ENCODE measurements around the gene PEX11G. TPM values are rescaled to one million over a fixed set of nuclear protein-coding genes. Genes with fewer than 3 reads are reported as not detected.
A peak's percentile ranks its signal among the peaks of the same experiment; 100 is the strongest.

The PEX11G gene
- total RNA-seq, 1 experiment from 2014 or later: 2.8 TPM

DNA sequence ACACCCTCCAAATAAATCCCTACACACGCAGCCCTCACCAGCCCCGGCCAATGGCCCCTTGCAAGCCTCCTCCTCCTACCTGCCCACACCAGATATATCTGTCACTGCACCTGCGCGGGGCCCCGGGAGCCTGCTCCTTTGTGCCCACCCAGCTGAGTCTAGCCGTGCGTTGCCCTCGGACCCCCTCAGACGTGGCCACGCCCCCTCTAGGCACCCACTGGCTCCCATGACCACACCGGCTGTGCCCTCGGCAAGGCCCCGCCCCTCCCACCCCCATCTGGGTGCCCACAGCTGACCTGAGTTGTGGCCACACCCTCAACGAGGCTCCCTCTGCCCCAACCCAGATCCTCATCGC lies 40.4 kb upstream of the PEX11G start:
- no peak for DNase-seq
- H4K8ac ChIP-seq (replicated peaks; ENCODE audit: insufficient read length, low read depth, low read length): no peak overlapping the region
- H3T11ph ChIP-seq (ENCODE audit: low read length): no peak overlapping the region
- no peak overlapping the region for H3K4ac ChIP-seq (ENCODE audit: low read depth, low read length)
- no peak overlapping the region for H3K14ac ChIP-seq (ENCODE audit: insufficient read depth, low read length)
- no peak overlapping the region for H2AFZ ChIP-seq (ENCODE audit: low read length)
- no peaks in the 10 kb centered on the region for H3K27me3 Mint-ChIP-seq (ENCODE audit: low read depth)
- no peaks in the 10 kb centered on the region for H3K9me3 Mint-ChIP-seq
- no peaks in the 10 kb centered on the region for H4K20me1 ChIP-seq (ENCODE audit: control insufficient read depth, insufficient read depth, insufficient read length)
- H3K27ac ChIP-seq (ENCODE audit: insufficient read length, low read depth, low read length): no peak overlapping the region
- H3K9me3 ChIP-seq (ENCODE audit: control insufficient read depth, low read depth, low read length): no peaks in the 10 kb centered on the region
- no peak overlapping the region for H2BK5ac ChIP-seq (ENCODE audit: insufficient read length, low read length)
- H3K4me1 Mint-ChIP-seq: peaks cover 0 to 2% of the 10 kb centered on the region in 2 experiments; a peak in 1 of 4 replicates
- H3K79me1 ChIP-seq (ENCODE audit: insufficient read depth, low read depth, low read length, poor library complexity, severe bottlenecking): no peaks in the 10 kb centered on the region
- no peak overlapping the region for H2BK20ac ChIP-seq (ENCODE audit: low read depth, low read length, poor library complexity, severe bottlenecking)
- H2BK15ac ChIP-seq (ENCODE audit: low read depth, low read length): no peak overlapping the region
- peaks cover 4 to 26% (median 24%) of the 10 kb centered on the region in 3 experiments; a peak in 6 of 7 replicates for H3K36me3 Mint-ChIP-seq (ENCODE audit: insufficient read depth in 1 of 3, low read depth in 3 of 3)
- peaks cover 5% of the 10 kb centered on the region for H3K23me2 ChIP-seq (ENCODE audit: insufficient read length, low read depth, low read length, poor library complexity, severe bottlenecking)
- H2AK5ac ChIP-seq (ENCODE audit: insufficient read length, low read length): no peak overlapping the region
- H2BK12ac ChIP-seq (ENCODE audit: insufficient read length, low read depth, low read length): no peak overlapping the region
- WGBS (ENCODE audit: extremely low coverage, insufficient read length, low lambda C conversion rate): no CpG with 5 or more reads among the region's 15 CpGs
- H3K79me2 ChIP-seq (ENCODE audit: insufficient read depth, low read length): no peaks in the 10 kb centered on the region
- H3K27ac Mint-ChIP-seq: 0 out of 7 replicates have a peak overlapping the region, but pooled peaks of 1 of the 3 experiments have one; percentile 5
- no peak overlapping the region for H4K5ac ChIP-seq (ENCODE audit: insufficient read length, low read depth, low read length)
- H3K4me1 ChIP-seq (ENCODE audit: insufficient read depth, low read length): peaks cover 2% of the 10 kb centered on the region; the same call in 1 of the 2 replicates
- H3K18ac ChIP-seq (ENCODE audit: insufficient read length, low read depth, low read length): no peak overlapping the region
- no peaks in the 10 kb centered on the region for H3K27me3 ChIP-seq (ENCODE audit: insufficient read depth, low read length)
- H3K4me3 Mint-ChIP-seq: no peak overlapping the region
- no peak overlapping the region for H3K4me2 ChIP-seq (ENCODE audit: insufficient read depth, insufficient read length, low read length)
- H2BK120ac ChIP-seq (ENCODE audit: low read depth, low read length, poor library complexity, severe bottlenecking): no peak overlapping the region
- TF ChIP-seq, protein P1, sequence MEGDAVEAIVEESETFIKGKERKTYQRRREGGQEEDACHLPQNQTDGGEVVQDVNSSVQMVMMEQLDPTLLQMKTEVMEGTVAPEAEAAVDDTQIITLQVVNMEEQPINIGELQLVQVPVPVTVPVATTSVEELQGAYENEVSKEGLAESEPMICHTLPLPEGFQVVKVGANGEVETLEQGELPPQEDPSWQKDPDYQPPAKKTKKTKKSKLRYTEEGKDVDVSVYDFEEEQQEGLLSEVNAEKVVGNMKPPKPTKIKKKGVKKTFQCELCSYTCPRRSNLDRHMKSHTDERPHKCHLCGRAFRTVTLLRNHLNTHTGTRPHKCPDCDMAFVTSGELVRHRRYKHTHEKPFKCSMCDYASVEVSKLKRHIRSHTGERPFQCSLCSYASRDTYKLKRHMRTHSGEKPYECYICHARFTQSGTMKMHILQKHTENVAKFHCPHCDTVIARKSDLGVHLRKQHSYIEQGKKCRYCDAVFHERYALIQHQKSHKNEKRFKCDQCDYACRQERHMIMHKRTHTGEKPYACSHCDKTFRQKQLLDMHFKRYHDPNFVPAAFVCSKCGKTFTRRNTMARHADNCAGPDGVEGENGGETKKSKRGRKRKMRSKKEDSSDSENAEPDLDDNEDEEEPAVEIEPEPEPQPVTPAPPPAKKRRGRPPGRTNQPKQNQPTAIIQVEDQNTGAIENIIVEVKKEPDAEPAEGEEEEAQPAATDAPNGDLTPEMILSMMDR (conservative IDR thresholded peaks at IDR 0.05): no peak
- H4K91ac ChIP-seq (ENCODE audit: insufficient read length, low read depth, low read length): no peak overlapping the region
- H3K56ac ChIP-seq (ENCODE audit: insufficient read length, low read depth, low read length): no peak overlapping the region
- H3K23ac ChIP-seq (ENCODE audit: insufficient read length, low read depth, low read length): no peak overlapping the region
- H3K9ac ChIP-seq (ENCODE audit: extremely low read depth, insufficient read length, low read length): no peak overlapping the region

Data from H9 (cell line).